Uterus (tissue), 4 donors: ENCODE data around the gene ATP9B. TPM values are rescaled to one million over a fixed set of nuclear protein-coding genes. Genes with fewer than 3 reads are reported as not detected.
"Not testable (repeated sequence)": the region's sequence is repeated elsewhere in the genome, so short reads cannot be mapped to it uniquely, and the experiment has no call there.

Source experiments
- DNase-seq, 2 donors: peaks; one replicate each; pipeline ENCODE4 v3.0.0-alpha.2; 2019 to 2020
- H3K27ac ChIP-seq, 2 donors: fragments of 200-600 bp; sonication (generic); 1 replicate in 1 of 2; 2 replicates in 1 of 2; pipeline ENCODE4 v1.5.1; 2016 to 2018
- H3K27me3 ChIP-seq, 2 donors: fragments of 200-600 bp; sonication (generic); one replicate each; pipeline ENCODE4 v1.5.1; 2018 to 2019; ENCODE audit warnings: control low read depth in 1 of 2
- H3K36me3 ChIP-seq, 2 donors: fragments of 200-600 bp; sonication (generic); one replicate each; pipeline ENCODE4 v1.5.1; 2019; ENCODE audit warnings: control low read depth in 1 of 2
- H3K4me1 ChIP-seq, 2 donors: fragments of 200-600 bp; sonication (generic); one replicate each; pipeline ENCODE4 v1.5.1; 2018 to 2019; ENCODE audit warnings: control low read depth in 1 of 2
- H3K4me3 ChIP-seq, 2 donors: fragments of 200-600 bp; sonication (generic); 1 replicate in 1 of 2; 2 replicates in 1 of 2; pipeline ENCODE4 v1.5.1; 2018 to 2019; ENCODE audit warnings: mild to moderate bottlenecking in 1 of 2
- H3K9me3 ChIP-seq, 2 donors: fragments of 200-600 bp; sonication (generic); one replicate each; pipeline ENCODE4 v1.5.1; 2019; ENCODE audit warnings: control low read depth in 1 of 2
- CTCF ChIP-seq, 4 experiments: fragments of 200-600 bp in 2 of 4; fragments of 450-650 bp in 2 of 4; sonication (generic) in 2 of 4; IDR thresholded peaks; one replicate each; pipeline ENCODE4 v1.5.1; 2016 to 2019; ENCODE audit warnings: antibody characterized with exemption in 4 of 4, mild to moderate bottlenecking in 2 of 4, moderate library complexity in 1 of 4
- POLR2A ChIP-seq, 2 donors: fragments of 450-650 bp; IDR thresholded peaks; one replicate each; pipeline ENCODE4 v1.6.1; 2016; ENCODE audit warnings: antibody characterized with exemption in 2 of 2, mild to moderate bottlenecking in 1 of 2, moderate library complexity in 1 of 2
- intact Hi-C: fragments of 100-400 bp; cut with DNase I; formaldehyde crosslinking; loops from one replicate; pipeline ENCODE4 v1.15.1; 2023; ENCODE audit warnings: low total_unique reads
- total RNA-seq, 4 donors: library from RNA; depleted of rRNA in 3 of 4; stranded (reverse); fragments of >200 nt in 3 of 4; gene quantifications; one replicate each; pipeline versions ENCODE4 v1.1.0 to v1.2.4, GENCODE V29; 2014 to 2023
- donor health status: DM: yes; HTN: yes; CAD: no.

The ATP9B gene
- total RNA-seq, 4 donors from 2014 or later: 18.2 to 111 (median 70.3) TPM

- H3K9me3 ChIP-seq: no peaks in the 10 kb centered on the region
- no peaks in the 10 kb centered on the region for H3K4me1 ChIP-seq
- no peaks in the 10 kb centered on the region for H3K36me3 ChIP-seq
- no peak for DNase-seq
- no peaks in the 10 kb centered on the region for H3K27me3 ChIP-seq
- intact Hi-C loops: no loop called here
- TF ChIP-seq POLR2A (IDR thresholded peaks at IDR 0.05) (no peak), CTCF (IDR thresholded peaks at IDR 0.05) (no peak)
- no peak overlapping the region for H3K4me3 ChIP-seq
- H3K27ac ChIP-seq: no peak overlapping the region
These were observed 304.5 kb downstream of the ATP9B start for GRCh38 chr18:79373736-79374135.

- no peaks in the 10 kb centered on the region for H3K27me3 ChIP-seq
- no peak overlapping the region for H3K27ac ChIP-seq
- no peak for DNase-seq
- no peak for TF ChIP-seq CTCF (IDR thresholded peaks at IDR 0.05)
- no peak for TF ChIP-seq POLR2A (IDR thresholded peaks at IDR 0.05)
- intact Hi-C loops: no loop called here
- H3K4me1 ChIP-seq: no peaks in the 10 kb centered on the region
- no peaks in the 10 kb centered on the region for H3K9me3 ChIP-seq
- H3K4me3 ChIP-seq: no peak overlapping the region
- H3K36me3 ChIP-seq: no peaks in the 10 kb centered on the region
These were observed 305.4 kb downstream of the ATP9B start for GRCh38 chr18:79374408-79375171.

- Histone ChIP-seq H3K27me3 (no peaks in the 10 kb centered on the region), H3K36me3 (no peaks in the 10 kb centered on the region), H3K4me1 (no peaks in the 10 kb centered on the region), H3K4me3 (no peak overlapping the region), H3K9me3 (no peaks in the 10 kb centered on the region), H3K27ac (no peak overlapping the region)
- intact Hi-C loops: no loop called here
- TF ChIP-seq CTCF (IDR thresholded peaks at IDR 0.05) (no peak), POLR2A (IDR thresholded peaks at IDR 0.05) (no peak)
- no peak for DNase-seq
These were observed 306.4 kb downstream of the ATP9B start for GRCh38 chr18:79375441-79376154.

GRCh38 chr18:79376661-79377060 lies 307.5 kb downstream of the ATP9B start:
- intact Hi-C loops, H3K4me1 ChIP-seq, H3K27me3 ChIP-seq, H3K36me3 ChIP-seq, H3K9me3 ChIP-seq, DNase-seq, H3K27ac ChIP-seq, H3K4me3 ChIP-seq: not testable (repeated sequence)

- no peaks in the 10 kb centered on the region for H3K9me3 ChIP-seq
- no peak overlapping the region for H3K4me3 ChIP-seq
- H3K4me1 ChIP-seq: no peaks in the 10 kb centered on the region
- no peaks in the 10 kb centered on the region for H3K36me3 ChIP-seq
- H3K27ac ChIP-seq: no peak overlapping the region
- no peak for TF ChIP-seq POLR2A (IDR thresholded peaks at IDR 0.05)
- no peak for TF ChIP-seq CTCF (IDR thresholded peaks at IDR 0.05)
- no peak for DNase-seq
- no peaks in the 10 kb centered on the region for H3K27me3 ChIP-seq
- intact Hi-C loops: no loop called here
These were observed 308.1 kb downstream of the ATP9B start for GRCh38 chr18:79377187-79377891.
